Thyroid gland (tissue), 4 donors: ENCODE results near the gene CORT. TPM values are rescaled to one million over a fixed set of nuclear protein-coding genes. Genes with fewer than 3 reads are reported as not detected.
"Not testable (repeated sequence)": the region's sequence is repeated elsewhere in the genome, so short reads cannot be mapped to it uniquely, and the experiment has no call there.

Source experiments
- DNase-seq, 2 donors: peaks; one replicate each; pipeline ENCODE4 v3.0.0-alpha.2; 2019
- H3K27ac ChIP-seq, 3 donors: fragments of 200-600 bp; sonication (generic); 1 replicate in 2 of 3; 2 replicates in 1 of 3; pipeline ENCODE4 v1.5.1; 2016 to 2019; ENCODE audit warnings: mild to moderate bottlenecking in 1 of 3, moderate library complexity in 1 of 3
- H3K27me3 ChIP-seq: fragments of 200-600 bp; sonication (generic); one replicate; pipeline ENCODE4 v1.5.1; 2019
- H3K36me3 ChIP-seq, 2 donors: fragments of 200-600 bp; sonication (generic); one replicate each; pipeline ENCODE4 v1.5.1; 2016 to 2019
- H3K4me1 ChIP-seq, 2 donors: fragments of 200-600 bp; sonication (generic); one replicate each; pipeline ENCODE4 v1.5.1; 2017 to 2019
- H3K4me3 ChIP-seq, 3 donors: fragments of 200-600 bp; sonication (generic); replicated peaks in 1 of 3; 1 replicate in 2 of 3; 2 replicates in 1 of 3; pipeline ENCODE4 v1.5.1; 2016; ENCODE audit warnings: mild to moderate bottlenecking in 1 of 3
- H3K9me3 ChIP-seq: fragments of 200-600 bp; sonication (generic); one replicate; pipeline ENCODE4 v1.5.1; 2017
- CTCF ChIP-seq, 6 experiments: fragments of 200-600 bp in 3 of 6; fragments of 450-650 bp in 3 of 6; sonication (generic) in 3 of 6; IDR thresholded peaks; one replicate each; pipeline ENCODE4 v1.5.1; 2016 to 2019; ENCODE audit warnings: antibody characterized with exemption in 6 of 6, mild to moderate bottlenecking in 2 of 6, inconsistent platforms in 1 of 6, moderate library complexity in 1 of 6
- POLR2A ChIP-seq, 2 donors: fragments of 450-650 bp; IDR thresholded peaks; one replicate each; pipeline ENCODE4 v1.6.1; 2017; ENCODE audit warnings: antibody characterized with exemption in 2 of 2, mild to moderate bottlenecking in 2 of 2, moderate library complexity in 1 of 2
- WGBS, 2 donors: methylation state at CpG; one replicate each; pipeline ENCODE4 v1.1.5; 2017; 5-methylcytosine and 5-hydroxymethylcytosine counted together
- intact Hi-C: fragments of 100-400 bp; cut with DNase I; formaldehyde crosslinking; loops from one replicate; pipeline ENCODE4 v1.15.1; 2023
- total RNA-seq, 4 donors: library from RNA; depleted of rRNA; stranded (reverse); fragments of >200 nt; gene quantifications; one replicate each; pipeline ENCODE4 v1.2.3, GENCODE V29; 2016

Gene CORT
- total RNA-seq, 4 donors from 2014 or later, result 0.54 to 0.89 TPM; not detected in 2

- Histone ChIP-seq H3K27me3 (no peaks in the 10 kb centered on the region), H3K36me3 (peaks cover 0 to 15% of the 10 kb centered on the region in 2 donors), H3K4me3 (peak within 1 kb of the TSS; percentile 31 to 80 (median 60)), H3K27ac (peak within 1 kb of the TSS in 2 of 3 donors; percentile 20 to 71), H3K9me3 (no peaks in the 10 kb centered on the region), H3K4me1 (peaks cover 4 to 15% of the 10 kb centered on the region in 2 donors)
- peak; percentile 93 to 94 for DNase-seq
- 4 to 6% methylated on average over 31 to 32 of the region's 59 CpGs for WGBS, 2 donors
- intact Hi-C loops, result no loop called here
- TF ChIP-seq CTCF (IDR thresholded peaks at IDR 0.05) (peak in 1 of 6 experiments; percentile 4), POLR2A (IDR thresholded peaks at IDR 0.05) (peak in 1 of 2 donors; percentile 69)
Observed at GRCh38 chr1:10472220-10473144, 22.7 kb downstream of the CORT start, which contains the start of gene DFFA. Gene DFFA (minus strand): TSS chr1:10472529. CDS start chr1:10472458, 71 bp downstream.

GRCh38 chr1:10473145-10473765 lies 23.4 kb downstream of the CORT start:
- peaks cover 0 to 9% of the 10 kb centered on the region in 2 donors for H3K36me3 ChIP-seq
- TF ChIP-seq CTCF (IDR thresholded peaks at IDR 0.05), result no peak
- TF ChIP-seq POLR2A (IDR thresholded peaks at IDR 0.05), result no peak
- no peaks in the 10 kb centered on the region for H3K9me3 ChIP-seq
- intact Hi-C loops, result no loop called here
- peaks cover 4 to 15% of the 10 kb centered on the region in 2 donors for H3K4me1 ChIP-seq
- no peak overlapping the region for H3K4me3 ChIP-seq
- no peak for DNase-seq
- WGBS, 2 donors, result 85 to 88% methylated on average over 23 of the region's 23 CpGs
- no peaks in the 10 kb centered on the region for H3K27me3 ChIP-seq
- H3K27ac ChIP-seq, result no peak overlapping the region

GRCh38 chr1:10474309-10474612 lies 24.4 kb downstream of the CORT start:
- H3K4me1 ChIP-seq, result peaks cover 4 to 15% of the 10 kb centered on the region in 2 donors
- H3K9me3 ChIP-seq, H3K36me3 ChIP-seq, intact Hi-C loops, H3K27ac ChIP-seq, H3K27me3 ChIP-seq, DNase-seq: not testable (repeated sequence)
- peak overlapping the region in 1 of 3 donors; percentile 89 for H3K4me3 ChIP-seq
- 86 to 87% methylated on average over 10 of the region's 10 CpGs for WGBS, 2 donors

- WGBS, 2 donors, result 16 to 27% methylated on average over 24 to 35 of the region's 50 CpGs
- no peaks in the 10 kb centered on the region for H3K9me3 ChIP-seq
- H3K4me1 ChIP-seq, result peaks cover 4 to 15% of the 10 kb centered on the region in 2 donors
- peak within 1 kb of the TSS; percentile 2 to 89 (median 63) for H3K4me3 ChIP-seq
- DNase-seq, result peak; percentile 83 to 87
- H3K27ac ChIP-seq, result peak within 1 kb of the TSS; percentile 76 to 85 (median 76)
- intact Hi-C loops, result no loop called here
- H3K36me3 ChIP-seq, result no peaks in the 10 kb centered on the region
- TF ChIP-seq CTCF (IDR thresholded peaks at IDR 0.05) (no peak), POLR2A (IDR thresholded peaks at IDR 0.05) (peak in 1 of 2 donors; percentile 42)
- no peaks in the 10 kb centered on the region for H3K27me3 ChIP-seq
Observed at GRCh38 chr1:10474613-10475507, 25.0 kb downstream of the CORT start, which contains the start of gene PEX14. Gene PEX14 (plus strand): TSS chr1:10474950. CDS start chr1:10474967, 17 bp downstream.

GRCh38 chr1:10475510-10475909 lies 25.7 kb downstream of the CORT start:
- no peaks in the 10 kb centered on the region for H3K9me3 ChIP-seq
- intact Hi-C loops, result no loop called here
- no peaks in the 10 kb centered on the region for H3K27me3 ChIP-seq
- WGBS, 2 donors, result 2 to 3% methylated on average over 8 to 11 of the region's 13 CpGs
- peak overlapping the region; percentile 2 to 89 (median 63) for H3K4me3 ChIP-seq
- H3K27ac ChIP-seq, result peak overlapping the region in 2 of 3 donors; percentile 76 to 85
- TF ChIP-seq POLR2A (IDR thresholded peaks at IDR 0.05) (no peak), CTCF (IDR thresholded peaks at IDR 0.05) (no peak)
- H3K4me1 ChIP-seq, result peaks cover 4 to 15% of the 10 kb centered on the region in 2 donors
- no peak for DNase-seq
- no peaks in the 10 kb centered on the region for H3K36me3 ChIP-seq
